Measurements from ENCODE around the gene SCFD2. TPM values are rescaled to one million over a fixed set of nuclear protein-coding genes. Genes with fewer than 3 reads are reported as not detected.
A peak's percentile ranks its signal among the peaks of the same experiment; 100 is the strongest.

SCFD2 gene
- total RNA-seq, 1 donor from 2014 or later = 11.9 TPM

GRCh38 chr4:53018471-53018870 is 347.4 kb downstream of the SCFD2 start:
- H3K79me2 ChIP-seq (ENCODE audit: insufficient read depth, low read length) = no peaks in the 10 kb centered on the region

GRCh38 chr4:53016099-53016820 is 349.6 kb downstream of the SCFD2 start:
- Histone ChIP-seq H3K27ac (ENCODE audit: low read depth, low read length) (no peak overlapping the region), H3K4me2 (ENCODE audit: low read length) (no peak overlapping the region), H3K27me3 (ENCODE audit: insufficient read depth, low read length) (no peaks in the 10 kb centered on the region), H3K9ac (ENCODE audit: low read length) (no peak overlapping the region), H3K4me1 (ENCODE audit: insufficient read depth, low read length) (peaks cover 28% of the 10 kb centered on the region), H4K20me1 (ENCODE audit: insufficient read depth, low read length) (no peaks in the 10 kb centered on the region), H3K36me3 (ENCODE audit: insufficient read depth, low read length) (no peaks in the 10 kb centered on the region), H3K4me3 (ENCODE audit: insufficient read depth, low read depth, low read length) (no peak overlapping the region), H2AFZ (ENCODE audit: low read depth, low read length) (no peak overlapping the region), H3K79me2 (ENCODE audit: insufficient read depth, low read length) (no peaks in the 10 kb centered on the region), H3K9me3 (ENCODE audit: insufficient read depth, low read depth, low read length) (no peaks in the 10 kb centered on the region)
- Mint-ChIP-seq H3K9me3 (ENCODE audit: unreplicated experiment) (no peaks in the 10 kb centered on the region), H3K27me3 (ENCODE audit: low read depth, unreplicated experiment) (no peaks in the 10 kb centered on the region), H3K4me3 (ENCODE audit: unreplicated experiment) (no peak overlapping the region), H3K36me3 (ENCODE audit: low read depth, unreplicated experiment) (no peaks in the 10 kb centered on the region), H3K4me1 (ENCODE audit: low read depth, unreplicated experiment) (peaks cover 51% of the 10 kb centered on the region), H3K27ac (ENCODE audit: unreplicated experiment) (peak overlapping the region; percentile 38)
- no peak for TF ChIP-seq CTCF (IDR thresholded peaks at IDR 0.05; ENCODE audit: insufficient read depth, low read depth, low read length)
- no peak for TF ChIP-seq EZH2 (IDR thresholded peaks at IDR 0.05; ENCODE audit: insufficient read depth, low read length)
- FAIRE-seq (peak; percentile 26), DNase-seq (ENCODE audit: low read depth) (no peak)

More at GRCh38 chr4:53018471-53018870, 347.4 kb downstream of the SCFD2 start:
- Mint-ChIP-seq H3K36me3 (ENCODE audit: low read depth, unreplicated experiment) (no peaks in the 10 kb centered on the region), H3K9me3 (ENCODE audit: unreplicated experiment) (no peaks in the 10 kb centered on the region), H3K27me3 (ENCODE audit: low read depth, unreplicated experiment) (no peaks in the 10 kb centered on the region), H3K4me1 (ENCODE audit: low read depth, unreplicated experiment) (peaks cover 40% of the 10 kb centered on the region), H3K4me3 (ENCODE audit: unreplicated experiment) (no peak overlapping the region), H3K27ac (ENCODE audit: unreplicated experiment) (no peak overlapping the region)
- FAIRE-seq (no peak), DNase-seq (ENCODE audit: low read depth) (no peak)
- no peak overlapping the region for H3K4me3 ChIP-seq (ENCODE audit: insufficient read depth, low read depth, low read length)
- no peak for TF ChIP-seq CTCF (IDR thresholded peaks at IDR 0.05; ENCODE audit: insufficient read depth, low read depth, low read length)
- no peak for TF ChIP-seq EZH2 (IDR thresholded peaks at IDR 0.05; ENCODE audit: insufficient read depth, low read length)
- H3K4me1 ChIP-seq (ENCODE audit: insufficient read depth, low read length) = peaks cover 19% of the 10 kb centered on the region
- H3K9me3 ChIP-seq (ENCODE audit: insufficient read depth, low read depth, low read length) = no peaks in the 10 kb centered on the region
- H3K36me3 ChIP-seq (ENCODE audit: insufficient read depth, low read length) = no peaks in the 10 kb centered on the region
- no peaks in the 10 kb centered on the region for H3K27me3 ChIP-seq (ENCODE audit: insufficient read depth, low read length)
- no peaks in the 10 kb centered on the region for H4K20me1 ChIP-seq (ENCODE audit: insufficient read depth, low read length)
- H2AFZ ChIP-seq (ENCODE audit: low read depth, low read length) = no peak overlapping the region
- H3K9ac ChIP-seq (ENCODE audit: low read length) = no peak overlapping the region
- no peak overlapping the region for H3K27ac ChIP-seq (ENCODE audit: low read depth, low read length)
- no peak overlapping the region for H3K4me2 ChIP-seq (ENCODE audit: low read length)

- H3K36me3 Mint-ChIP-seq (ENCODE audit: low read depth, unreplicated experiment) = no peaks in the 10 kb centered on the region
- no peaks in the 10 kb centered on the region for H3K9me3 Mint-ChIP-seq (ENCODE audit: unreplicated experiment)
- no peak overlapping the region for H3K4me3 Mint-ChIP-seq (ENCODE audit: unreplicated experiment)
- H3K27me3 Mint-ChIP-seq (ENCODE audit: low read depth, unreplicated experiment) = no peaks in the 10 kb centered on the region
- peak; percentile 74 for TF ChIP-seq CTCF (IDR thresholded peaks at IDR 0.05; ENCODE audit: insufficient read depth, low read depth, low read length)
- no peak for TF ChIP-seq EZH2 (IDR thresholded peaks at IDR 0.05; ENCODE audit: insufficient read depth, low read length)
- DNase-seq (ENCODE audit: low read depth) (peak; percentile 31), FAIRE-seq (no peak)
- Histone ChIP-seq H3K4me1 (ENCODE audit: insufficient read depth, low read length) (peaks cover 28% of the 10 kb centered on the region), H3K27me3 (ENCODE audit: insufficient read depth, low read length) (no peaks in the 10 kb centered on the region), H3K4me2 (ENCODE audit: low read length) (no peak overlapping the region), H2AFZ (ENCODE audit: low read depth, low read length) (no peak overlapping the region), H3K9me3 (ENCODE audit: insufficient read depth, low read depth, low read length) (no peaks in the 10 kb centered on the region), H3K27ac (ENCODE audit: low read depth, low read length) (no peak overlapping the region), H4K20me1 (ENCODE audit: insufficient read depth, low read length) (no peaks in the 10 kb centered on the region), H3K79me2 (ENCODE audit: insufficient read depth, low read length) (no peaks in the 10 kb centered on the region), H3K9ac (ENCODE audit: low read length) (no peak overlapping the region), H3K36me3 (ENCODE audit: insufficient read depth, low read length) (no peaks in the 10 kb centered on the region), H3K4me3 (ENCODE audit: insufficient read depth, low read depth, low read length) (no peak overlapping the region)
- H3K27ac Mint-ChIP-seq (ENCODE audit: unreplicated experiment) = peak overlapping the region; percentile 10
- H3K4me1 Mint-ChIP-seq (ENCODE audit: low read depth, unreplicated experiment) = peaks cover 53% of the 10 kb centered on the region
Measured at GRCh38 chr4:53015681-53016080, 350.2 kb downstream of the SCFD2 start.

Measured in astrocyte (in vitro differentiated cells and primary cell).